Left renal pelvis (tissue), 4 donors: ENCODE results near the gene FKBP1C. TPM values are rescaled to one million over a fixed set of nuclear protein-coding genes. Genes with fewer than 3 reads are reported as not detected.
"Not testable (repeated sequence)": the region's sequence is repeated elsewhere in the genome, so short reads cannot be mapped to it uniquely, and the experiment has no call there.

ENCODE experiments used
- DNase-seq, 4 donors: peaks; one replicate each; pipeline ENCODE4 v3.0.0-alpha.2; 2013; ENCODE audit warnings: low read depth in 4 of 4, low spot score in 3 of 4
- polyA plus RNA-seq, 4 donors: library from polyadenylated mRNA; unstranded; fragments of 120-200 nt; gene quantifications; one replicate each; pipeline ENCODE4 v1.2.1, GENCODE V29; 2013; ENCODE audit not compliant: insufficient read length in 4 of 4

The FKBP1C gene
- polyA plus RNA-seq, result 1 to 10 TPM in 2 of 4 donors, under 1 TPM in 2; 0.56 to 7.9 (median 1.9) TPM

DNA sequence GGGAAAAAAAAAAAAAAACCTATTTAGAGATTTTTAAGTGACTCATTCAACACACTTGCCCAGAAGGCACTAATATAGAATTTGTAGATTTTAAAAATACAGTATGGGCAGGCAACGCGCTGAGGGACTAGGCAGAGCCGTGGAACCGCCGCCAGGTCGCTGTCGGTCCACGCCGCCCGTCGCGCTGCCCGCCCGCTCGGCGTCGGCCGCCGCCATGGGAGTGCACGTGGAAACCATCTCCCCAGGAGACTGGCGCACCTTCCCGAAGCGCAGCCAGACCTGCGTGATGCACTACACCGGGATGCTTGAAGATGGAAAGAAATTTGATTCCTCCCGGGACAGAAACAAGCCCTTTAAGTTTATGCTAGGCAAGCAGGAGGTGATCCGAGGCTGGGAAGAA is at the start of gene FKBP1C:
Gene FKBP1C, plus strand, starts transcription at position 127 of the 400 bp plus-strand sequence.
- not testable (repeated sequence) for DNase-seq

DNA sequence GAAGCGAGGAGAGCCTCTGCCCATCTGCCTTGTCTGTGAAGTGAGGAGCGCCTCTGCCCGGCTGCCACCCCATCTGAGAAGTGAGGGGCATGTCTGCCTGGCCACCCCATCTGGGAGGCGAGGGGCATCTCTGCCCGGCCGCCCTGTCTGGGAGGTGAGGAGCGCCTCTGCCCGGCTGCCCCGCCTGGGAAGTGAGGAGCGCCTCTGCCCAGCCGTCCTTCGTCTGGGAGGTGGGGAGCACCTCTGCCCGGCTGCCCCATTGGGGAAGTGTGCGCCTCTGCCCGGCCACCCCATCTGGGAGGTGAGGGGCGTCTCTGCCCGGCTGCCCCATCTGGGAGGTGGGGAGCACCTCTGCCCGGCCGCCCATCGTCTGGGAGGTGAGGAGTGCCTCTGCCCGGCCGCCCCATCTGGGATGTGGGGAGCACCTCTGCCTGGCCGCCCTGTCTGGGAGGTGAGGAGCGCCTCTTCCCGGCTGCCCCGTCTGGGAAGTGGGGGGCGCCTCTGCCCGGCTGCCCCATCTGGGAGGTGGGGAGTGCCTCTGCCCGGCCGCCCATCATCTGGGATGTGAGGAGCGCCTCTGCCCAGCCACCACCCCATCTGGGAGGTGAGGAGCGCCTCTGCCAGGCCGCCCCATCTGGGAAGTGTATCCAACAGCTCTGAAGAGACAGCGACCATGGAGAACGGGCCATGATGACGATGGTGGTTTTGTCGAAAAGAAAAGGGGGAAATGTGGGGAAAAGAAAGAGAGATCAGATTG is 47.0 kb upstream of the FKBP1C start:
- not testable (repeated sequence) for DNase-seq

DNA sequence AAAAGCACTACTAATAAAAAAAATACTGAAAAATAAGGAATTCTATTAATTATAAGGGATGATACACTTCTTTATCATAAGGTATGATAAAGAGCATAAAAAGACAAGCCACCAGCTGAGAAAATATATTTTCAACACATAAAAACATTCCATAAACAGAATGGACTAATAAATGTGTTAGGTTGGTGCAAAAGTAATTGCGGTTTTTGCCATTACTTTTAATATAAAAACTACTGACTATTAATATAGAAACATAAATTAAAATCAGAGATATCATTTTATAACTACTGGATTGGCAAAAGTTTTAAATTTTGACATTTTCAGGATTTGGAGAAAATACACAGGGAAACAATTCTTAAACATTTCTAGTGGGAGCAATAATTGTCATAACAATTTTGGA is 37.1 kb upstream of the FKBP1C start:
- DNase-seq, result no peak

- DNase-seq, result no peak
Observed at GRCh38 chr6:63176181-63176580, 35.1 kb upstream of the FKBP1C start.

DNA sequence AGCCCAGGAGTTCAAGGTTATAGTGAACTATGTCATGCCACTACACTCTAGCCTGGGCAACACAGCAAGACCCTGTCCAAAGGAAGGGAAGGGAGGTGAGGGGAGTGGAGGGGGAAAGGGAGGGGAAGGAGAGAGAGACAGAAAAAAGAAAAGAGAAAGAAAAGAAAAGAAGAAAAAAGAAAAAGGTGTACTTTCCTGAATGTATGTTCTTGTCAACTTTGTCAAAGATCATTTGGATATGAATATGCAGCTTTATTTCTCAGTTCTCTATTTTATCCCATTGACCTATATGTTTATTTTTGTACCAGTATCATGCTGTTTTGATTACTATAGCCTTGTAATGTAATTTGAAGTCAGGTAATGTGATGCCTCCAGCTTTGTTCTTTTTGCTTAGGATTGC is 30.9 kb upstream of the FKBP1C start:
- DNase-seq, result no peak

DNA sequence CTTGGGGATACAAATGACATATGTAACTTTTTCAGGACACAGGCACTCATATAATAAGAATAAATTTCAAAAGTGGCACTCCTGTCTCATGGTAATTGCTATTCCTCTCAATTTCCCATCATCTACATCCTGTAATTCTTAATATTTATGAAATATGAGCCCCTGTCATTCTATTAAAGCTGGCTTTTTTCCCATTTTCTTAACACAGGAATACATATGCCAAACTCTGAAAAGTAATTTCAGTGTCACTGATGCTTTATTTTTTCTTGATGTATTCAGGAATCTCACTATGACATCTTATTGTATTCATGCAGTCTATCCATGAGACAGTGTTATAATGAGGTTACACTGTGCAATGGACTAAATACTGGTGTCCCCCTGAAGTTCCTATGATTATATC is 24.3 kb upstream of the FKBP1C start:
- no peak for DNase-seq

DNA sequence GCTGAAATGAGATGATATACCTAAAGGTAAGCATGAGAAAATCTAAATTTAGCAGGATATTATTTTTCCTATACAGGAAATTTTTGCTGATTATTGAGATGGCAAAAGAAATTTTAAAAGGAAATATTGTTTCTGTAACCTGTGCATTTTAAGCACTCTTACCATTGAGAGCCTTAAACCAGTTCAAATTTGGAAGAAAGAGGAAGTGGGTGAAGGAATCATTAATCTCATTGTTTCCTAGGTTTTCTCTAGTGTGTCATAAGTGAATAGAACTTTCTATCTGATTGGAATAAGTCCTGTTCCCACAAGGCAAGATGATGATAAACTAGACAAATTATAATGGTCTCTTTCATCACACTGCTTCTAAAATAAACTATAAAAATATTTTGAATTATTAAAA is 22.4 kb upstream of the FKBP1C start:
- no peak for DNase-seq

- DNase-seq, result no peak
Observed at GRCh38 chr6:63193324-63193723, 17.9 kb upstream of the FKBP1C start.

GRCh38 chr6:63197741-63198140 is 13.5 kb upstream of the FKBP1C start:
- DNase-seq, result no peak

- no peak for DNase-seq
Observed at GRCh38 chr6:63213325-63213724, 2.1 kb downstream of the FKBP1C start.

DNA sequence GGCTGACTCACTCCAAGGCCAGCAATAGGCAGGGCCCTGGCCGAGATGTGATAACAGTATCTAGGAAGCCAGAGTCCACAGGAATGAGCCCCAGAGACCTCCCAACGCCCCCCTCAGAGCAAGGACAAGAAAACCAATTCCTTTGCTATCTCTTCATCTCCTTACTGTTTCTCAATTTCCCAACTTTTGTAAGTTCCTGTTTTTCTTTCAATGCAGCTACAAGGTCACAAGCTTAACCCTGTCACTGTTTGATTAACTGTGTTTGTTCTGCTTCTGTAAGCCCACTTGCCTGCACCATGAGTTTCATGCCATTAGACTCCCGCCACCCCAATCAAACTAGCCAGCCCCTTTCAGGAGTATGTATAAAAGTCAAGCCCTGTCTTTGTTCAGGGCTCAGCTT is 3.5 kb downstream of the FKBP1C start:
- DNase-seq, result no peak

DNA sequence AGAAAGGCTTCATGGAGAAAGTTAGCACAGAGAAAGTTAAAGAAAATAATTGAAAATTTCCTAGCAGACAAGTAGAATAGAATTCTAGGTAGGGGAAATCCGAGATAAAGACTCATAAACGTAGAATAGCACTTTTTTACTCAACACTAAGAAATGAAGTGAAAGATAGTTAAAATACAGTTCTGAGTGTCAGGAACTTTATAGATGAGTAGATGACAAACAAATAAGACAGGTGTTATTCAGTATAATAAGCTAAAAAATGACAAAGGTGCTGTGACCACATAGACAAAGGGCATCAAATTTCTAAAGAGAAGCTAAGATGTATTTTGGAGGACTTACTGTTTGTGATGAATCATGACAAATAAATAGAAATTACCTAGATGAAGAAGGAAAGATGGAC is 12.9 kb downstream of the FKBP1C start:
- no peak for DNase-seq

DNA sequence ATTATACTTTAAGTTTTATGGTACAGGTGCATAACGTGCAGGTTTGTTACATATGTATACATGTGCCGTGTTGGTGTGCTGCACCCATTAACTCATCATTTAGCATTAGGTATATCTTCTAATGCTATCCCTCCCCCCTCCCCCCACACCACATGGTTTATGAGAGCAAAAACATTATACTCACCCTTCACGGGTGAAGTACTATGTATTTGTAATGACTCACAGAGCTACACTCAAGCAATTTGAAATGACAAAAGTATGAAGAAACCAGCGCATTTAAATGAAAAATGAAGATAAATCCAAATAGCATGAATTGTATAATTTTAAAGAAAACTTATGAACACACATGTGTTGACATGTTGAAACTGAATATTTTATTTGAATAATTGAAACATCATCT is 14.7 kb downstream of the FKBP1C start:
- not testable (repeated sequence) for DNase-seq

GRCh38 chr6:63227928-63228894 is 16.9 kb downstream of the FKBP1C start:
- not testable (repeated sequence) for DNase-seq

- not testable (repeated sequence) for DNase-seq
Observed at GRCh38 chr6:63230027-63230426, 18.8 kb downstream of the FKBP1C start.

GRCh38 chr6:63230511-63230910 is 19.2 kb downstream of the FKBP1C start:
- not testable (repeated sequence) for DNase-seq

DNA sequence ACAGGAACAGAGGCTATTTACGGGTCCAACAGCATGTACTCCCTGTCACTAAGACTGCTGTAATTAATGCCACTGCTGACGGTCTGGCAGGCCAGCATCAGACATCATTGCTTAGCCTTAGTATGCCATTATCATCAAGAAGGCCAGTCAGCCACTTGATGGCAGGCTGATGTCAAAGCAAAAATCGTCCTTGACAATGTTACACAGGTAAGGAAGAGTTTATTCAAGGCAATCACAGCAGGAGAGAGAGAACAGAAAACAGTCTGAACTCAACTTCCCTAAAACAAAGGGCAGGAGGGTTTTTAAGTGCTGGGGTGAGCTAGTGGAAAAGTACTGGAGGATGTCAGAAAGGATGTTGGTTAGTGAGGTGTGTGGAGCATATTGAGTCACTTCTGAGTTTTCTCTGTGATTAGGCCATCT is 25.1 kb downstream of the FKBP1C start:
- no peak for DNase-seq

DNA sequence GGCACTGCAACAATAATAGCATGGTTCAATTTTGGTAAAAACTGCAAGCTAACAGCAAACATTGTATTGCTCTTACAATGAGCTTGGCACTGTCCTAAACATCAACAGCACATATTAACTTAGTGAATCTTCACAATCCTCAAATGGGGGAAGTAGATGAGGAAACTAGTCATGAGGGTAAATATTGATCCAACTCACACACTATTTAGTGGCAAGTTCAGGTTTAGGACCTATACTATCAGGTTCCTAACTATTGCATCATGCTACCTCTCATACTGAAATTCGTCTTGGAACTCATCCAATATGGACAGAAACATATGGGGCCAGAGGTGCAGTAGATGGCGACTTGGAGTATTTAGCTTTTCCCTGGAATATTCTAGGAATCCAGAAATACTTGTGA is 34.2 kb downstream of the FKBP1C start:
- no peak for DNase-seq

GRCh38 chr6:63245909-63246308 is 34.6 kb downstream of the FKBP1C start:
- no peak for DNase-seq

GRCh38 chr6:63246581-63246980 is 35.3 kb downstream of the FKBP1C start:
- DNase-seq, result no peak

DNA sequence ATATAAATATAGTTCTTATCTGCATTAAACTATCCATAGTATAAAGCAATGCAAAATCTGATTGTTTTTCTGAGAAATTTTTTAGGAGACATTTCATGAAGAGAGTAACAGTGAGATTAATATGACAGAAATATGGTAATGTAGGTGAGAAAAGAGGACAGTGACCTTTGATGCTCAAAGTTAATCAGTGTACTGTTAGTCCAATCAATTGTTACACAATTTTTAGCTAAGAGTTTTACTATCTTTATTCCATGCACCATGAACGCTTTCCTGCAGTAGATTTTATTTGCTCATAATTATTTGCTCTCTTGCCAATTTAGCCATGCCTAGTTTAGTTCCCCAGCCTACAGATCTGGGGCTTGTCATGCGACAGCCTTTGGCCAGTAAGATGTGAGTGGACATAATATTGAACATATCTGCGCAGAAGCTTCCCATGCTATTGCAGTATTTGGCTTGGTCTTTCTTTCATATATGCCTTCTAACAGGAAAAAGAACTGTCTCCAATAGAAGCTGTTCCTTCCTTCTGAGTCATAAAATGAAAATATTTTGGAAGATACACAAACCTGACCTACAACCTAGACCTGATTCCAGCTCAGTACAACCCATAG is 38.7 kb downstream of the FKBP1C start:
- no peak for DNase-seq
